ENCODE data around the gene MS4A15. TPM values are rescaled to one million over a fixed set of nuclear protein-coding genes. Genes with fewer than 3 reads are reported as not detected.

The MS4A15 gene
- total RNA-seq, 1 donor from 2014 or later: not detected

DNA sequence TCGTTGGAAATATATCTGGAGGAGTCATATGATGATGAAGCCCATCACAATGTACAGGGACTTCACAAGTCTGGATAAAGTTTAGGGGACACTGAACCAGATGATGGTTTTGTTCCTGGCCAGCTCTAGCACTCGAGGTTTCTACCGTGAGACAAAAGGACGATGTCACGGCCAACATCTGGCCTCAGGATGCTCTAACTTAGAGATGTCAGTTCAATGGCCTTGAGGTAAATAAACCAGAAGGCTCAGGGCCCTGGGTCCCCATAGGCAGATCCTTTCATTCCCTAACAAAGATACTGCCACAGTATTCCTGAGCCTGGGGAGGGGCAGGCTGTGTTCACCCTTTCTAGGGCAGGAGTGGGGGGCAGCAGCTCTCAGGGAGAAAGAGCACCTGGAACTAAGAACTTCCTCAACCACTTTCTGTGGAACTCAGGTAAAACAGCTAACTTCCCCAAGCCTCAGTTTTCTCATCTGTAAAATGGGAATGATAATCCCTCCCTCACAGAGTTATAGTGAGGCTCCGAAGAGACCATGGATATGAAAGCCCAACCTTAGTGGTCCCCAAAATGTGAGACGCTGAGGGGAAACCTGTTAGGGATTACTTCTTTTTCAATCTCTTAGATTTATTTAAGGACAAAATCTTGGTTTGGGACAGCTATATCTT is 46.7 kb downstream of the MS4A15 start:
- TF ChIP-seq, protein P1, sequence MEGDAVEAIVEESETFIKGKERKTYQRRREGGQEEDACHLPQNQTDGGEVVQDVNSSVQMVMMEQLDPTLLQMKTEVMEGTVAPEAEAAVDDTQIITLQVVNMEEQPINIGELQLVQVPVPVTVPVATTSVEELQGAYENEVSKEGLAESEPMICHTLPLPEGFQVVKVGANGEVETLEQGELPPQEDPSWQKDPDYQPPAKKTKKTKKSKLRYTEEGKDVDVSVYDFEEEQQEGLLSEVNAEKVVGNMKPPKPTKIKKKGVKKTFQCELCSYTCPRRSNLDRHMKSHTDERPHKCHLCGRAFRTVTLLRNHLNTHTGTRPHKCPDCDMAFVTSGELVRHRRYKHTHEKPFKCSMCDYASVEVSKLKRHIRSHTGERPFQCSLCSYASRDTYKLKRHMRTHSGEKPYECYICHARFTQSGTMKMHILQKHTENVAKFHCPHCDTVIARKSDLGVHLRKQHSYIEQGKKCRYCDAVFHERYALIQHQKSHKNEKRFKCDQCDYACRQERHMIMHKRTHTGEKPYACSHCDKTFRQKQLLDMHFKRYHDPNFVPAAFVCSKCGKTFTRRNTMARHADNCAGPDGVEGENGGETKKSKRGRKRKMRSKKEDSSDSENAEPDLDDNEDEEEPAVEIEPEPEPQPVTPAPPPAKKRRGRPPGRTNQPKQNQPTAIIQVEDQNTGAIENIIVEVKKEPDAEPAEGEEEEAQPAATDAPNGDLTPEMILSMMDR (conservative IDR thresholded peaks at IDR 0.05): no peak
- Mint-ChIP-seq H3K27ac (ENCODE audit: unreplicated experiment) (no peak overlapping the region), H3K27me3 (ENCODE audit: low read depth) (peaks cover 34% of the 10 kb centered on the region), H3K4me1 (no peaks in the 10 kb centered on the region), H3K4me3 (no peak overlapping the region), H3K9me3 (no peaks in the 10 kb centered on the region), H3K36me3 (ENCODE audit: low read depth) (no peaks in the 10 kb centered on the region)
- DNase-seq (ENCODE audit: low read depth, low spot score): no peak

DNA sequence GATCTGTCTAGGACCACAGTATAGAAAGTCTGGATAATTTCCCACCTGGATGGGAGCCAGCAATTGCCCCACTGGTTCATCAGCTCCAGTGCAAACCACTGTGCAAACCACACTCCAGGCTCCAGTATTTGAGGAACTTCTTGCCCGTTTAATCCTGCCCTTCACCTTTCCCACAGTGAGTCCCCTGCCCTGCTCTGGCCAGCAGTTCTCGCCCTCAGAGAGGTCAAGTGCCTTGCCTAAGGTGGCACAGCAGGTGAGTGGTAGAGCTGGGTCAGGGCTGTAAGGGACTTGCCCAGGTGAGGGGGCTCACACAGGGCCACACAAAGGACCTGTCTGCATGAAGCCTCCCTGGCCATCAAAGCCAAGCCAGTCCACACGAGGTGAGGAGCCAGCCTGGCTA is 52.6 kb downstream of the MS4A15 start:
- H3K36me3 Mint-ChIP-seq (ENCODE audit: low read depth): no peaks in the 10 kb centered on the region
- TF ChIP-seq, protein P1 (conservative IDR thresholded peaks at IDR 0.05): no peak
- no peaks in the 10 kb centered on the region for H3K27me3 Mint-ChIP-seq (ENCODE audit: low read depth)
- DNase-seq (ENCODE audit: low read depth, low spot score): no peak
- no peak overlapping the region for H3K4me3 Mint-ChIP-seq
- H3K27ac Mint-ChIP-seq (ENCODE audit: unreplicated experiment): no peak overlapping the region
- H3K4me1 Mint-ChIP-seq: no peaks in the 10 kb centered on the region
- H3K9me3 Mint-ChIP-seq: peaks cover 4% of the 10 kb centered on the region

DNA sequence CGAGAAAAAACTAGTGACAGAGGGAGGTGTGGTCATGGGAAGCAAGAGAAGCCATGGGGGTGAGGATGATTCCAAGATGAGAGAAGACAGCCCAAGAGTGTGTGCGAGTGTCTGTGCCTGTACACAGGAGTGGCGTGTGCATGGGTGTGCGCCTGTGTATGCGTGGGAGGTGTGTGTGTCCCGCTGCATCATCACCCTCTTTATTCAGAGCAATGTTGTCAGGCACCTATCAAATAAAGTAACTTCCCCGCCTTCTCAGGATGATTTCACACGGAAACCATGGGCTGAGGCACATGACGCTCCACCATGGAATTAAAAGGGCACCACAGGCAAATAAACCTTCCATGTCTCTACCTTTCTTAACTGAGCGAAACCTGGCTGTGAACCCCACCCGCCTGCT is 53.0 kb downstream of the MS4A15 start:
- H3K27ac Mint-ChIP-seq (ENCODE audit: unreplicated experiment): no peak overlapping the region
- no peaks in the 10 kb centered on the region for H3K4me1 Mint-ChIP-seq
- DNase-seq (ENCODE audit: low read depth, low spot score): no peak
- peaks cover 4% of the 10 kb centered on the region for H3K9me3 Mint-ChIP-seq
- no peaks in the 10 kb centered on the region for H3K36me3 Mint-ChIP-seq (ENCODE audit: low read depth)
- H3K4me3 Mint-ChIP-seq: no peak overlapping the region
- TF ChIP-seq, protein P1 (conservative IDR thresholded peaks at IDR 0.05): no peak
- no peaks in the 10 kb centered on the region for H3K27me3 Mint-ChIP-seq (ENCODE audit: low read depth)

DNA sequence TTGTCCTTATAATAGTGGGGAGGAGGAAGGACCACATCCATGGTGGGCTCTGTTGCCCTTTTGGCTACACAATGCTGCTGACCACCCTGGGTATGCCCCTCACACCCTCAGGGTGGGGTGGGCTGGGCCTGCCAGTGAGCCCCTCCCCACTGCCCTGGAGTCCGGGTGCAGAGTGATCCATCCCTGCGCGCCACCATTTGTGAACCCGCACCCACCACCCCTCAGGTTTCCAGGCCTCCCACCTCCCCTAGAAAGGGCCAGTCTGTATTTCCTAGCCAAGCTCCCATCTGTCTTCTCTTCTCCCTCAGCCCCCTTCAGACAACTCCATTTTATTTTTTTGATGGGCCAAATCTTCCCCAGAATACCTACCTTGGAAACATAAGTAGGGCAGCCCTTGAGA is 53.5 kb downstream of the MS4A15 start:
- no peak overlapping the region for H3K4me3 Mint-ChIP-seq
- H3K4me1 Mint-ChIP-seq: no peaks in the 10 kb centered on the region
- no peak for DNase-seq (ENCODE audit: low read depth, low spot score)
- H3K27ac Mint-ChIP-seq (ENCODE audit: unreplicated experiment): no peak overlapping the region
- TF ChIP-seq, protein P1 (conservative IDR thresholded peaks at IDR 0.05): no peak
- no peaks in the 10 kb centered on the region for H3K36me3 Mint-ChIP-seq (ENCODE audit: low read depth)
- peaks cover 4% of the 10 kb centered on the region for H3K9me3 Mint-ChIP-seq
- H3K27me3 Mint-ChIP-seq (ENCODE audit: low read depth): no peaks in the 10 kb centered on the region

DNA sequence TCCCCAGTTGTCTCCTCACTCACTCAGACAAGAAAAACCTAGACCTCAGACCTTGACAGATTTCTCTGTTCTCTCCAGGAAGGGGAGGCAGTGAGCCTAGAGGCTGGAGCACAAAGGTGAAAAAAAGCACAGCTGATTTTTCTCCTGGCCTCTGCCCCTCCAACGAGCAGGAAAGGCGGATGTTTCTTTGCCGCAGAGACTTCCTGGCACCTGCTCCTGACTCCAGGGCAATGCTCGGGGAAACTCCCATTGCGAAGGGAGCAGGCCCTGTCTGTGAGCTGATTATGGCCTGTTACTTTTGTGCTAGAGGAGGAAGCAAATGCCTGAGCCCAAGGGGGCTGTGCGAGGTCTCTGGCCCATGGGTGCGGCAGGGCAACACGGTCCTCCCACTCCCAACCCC is 53.9 kb downstream of the MS4A15 start:
- TF ChIP-seq, protein P1 (conservative IDR thresholded peaks at IDR 0.05): no peak
- Mint-ChIP-seq H3K27ac (ENCODE audit: unreplicated experiment) (no peak overlapping the region), H3K4me1 (no peaks in the 10 kb centered on the region), H3K4me3 (no peak overlapping the region), H3K27me3 (ENCODE audit: low read depth) (no peaks in the 10 kb centered on the region), H3K36me3 (ENCODE audit: low read depth) (no peaks in the 10 kb centered on the region), H3K9me3 (peaks cover 4% of the 10 kb centered on the region)
- no peak for DNase-seq (ENCODE audit: low read depth, low spot score)

All from neural crest cell (in vitro differentiated cells).